T-helper 17 cell (primary cell): ENCODE results near the gene GRIN2A. TPM values are rescaled to one million over a fixed set of nuclear protein-coding genes. Genes with fewer than 3 reads are reported as not detected.

ENCODE experiments used
- ATAC-seq: fragments of 150-1000 bp; cut with Tn5 transposase; 2 replicates; pipeline ENCODE4 v1.10.0; 2021; ENCODE audit warnings: mild to moderate bottlenecking, moderate library complexity
- DNase-seq, 3 donors: peaks; one replicate each; pipeline versions ENCODE4 v3.0.0 to v3.0.0-alpha.2; 2020 to 2021
- H3K9me3 ChIP-seq: one replicate; pipeline ENCODE4 v1.7.0; 2013; ENCODE audit warnings: low read length, mild to moderate bottlenecking; ENCODE audit not compliant: control insufficient read depth, poor library complexity, severe bottlenecking
- H3K27ac Mint-ChIP-seq: one replicate; pipeline ENCODE4 v1.8.0; 2022; ENCODE audit warnings: mild to moderate bottlenecking, moderate library complexity, mixed read lengths
- H3K27me3 Mint-ChIP-seq: one replicate; pipeline ENCODE4 v1.8.0; 2022; ENCODE audit warnings: mixed read lengths
- H3K36me3 Mint-ChIP-seq: one replicate; pipeline ENCODE4 v1.8.0; 2022; ENCODE audit warnings: low read depth, mixed read lengths
- H3K4me1 Mint-ChIP-seq: one replicate; pipeline ENCODE4 v1.8.0; 2022; ENCODE audit warnings: mild to moderate bottlenecking, mixed read lengths
- H3K4me3 Mint-ChIP-seq: one replicate; pipeline ENCODE4 v1.8.0; 2022; ENCODE audit warnings: mild to moderate bottlenecking, moderate library complexity, mixed read lengths
- total RNA-seq, 4 donors: library from RNA in 2 of 4; stranded (reverse) in 2 of 4; gene quantifications; one replicate each; pipeline ENCODE4 v1.2.3 and lab custom pipeline; 2022 to 2026

GRIN2A gene
- total RNA-seq, 2 donors from 2014 or later = not detected

DNA sequence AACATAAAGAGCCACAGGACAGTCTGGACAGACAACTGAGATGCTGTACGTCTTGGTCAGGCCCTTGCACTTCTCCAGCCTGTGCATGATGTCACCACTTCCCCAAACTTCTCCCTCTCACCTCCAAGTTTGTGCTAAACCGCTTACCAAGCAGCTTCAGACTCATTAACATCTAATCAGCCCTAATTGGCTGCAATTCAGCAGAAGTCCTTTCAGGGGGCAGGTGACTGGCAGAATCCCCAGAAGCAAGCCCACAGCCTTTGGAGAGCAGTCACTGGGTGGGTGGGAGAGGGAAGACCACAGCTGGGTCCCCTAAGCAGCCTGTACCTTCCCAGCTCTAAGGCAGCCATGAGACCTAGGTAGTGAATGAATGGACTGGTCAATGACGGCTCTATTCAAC lies 161.4 kb downstream of the GRIN2A start:
- no peaks in the 10 kb centered on the region for H3K27me3 Mint-ChIP-seq
- no peaks in the 10 kb centered on the region for H3K4me1 Mint-ChIP-seq
- DNase-seq (no peak), ATAC-seq (no peak)
- no peaks in the 10 kb centered on the region for H3K9me3 ChIP-seq
- no peak overlapping the region for H3K4me3 Mint-ChIP-seq
- no peak overlapping the region for H3K27ac Mint-ChIP-seq
- H3K36me3 Mint-ChIP-seq = no peaks in the 10 kb centered on the region

DNA sequence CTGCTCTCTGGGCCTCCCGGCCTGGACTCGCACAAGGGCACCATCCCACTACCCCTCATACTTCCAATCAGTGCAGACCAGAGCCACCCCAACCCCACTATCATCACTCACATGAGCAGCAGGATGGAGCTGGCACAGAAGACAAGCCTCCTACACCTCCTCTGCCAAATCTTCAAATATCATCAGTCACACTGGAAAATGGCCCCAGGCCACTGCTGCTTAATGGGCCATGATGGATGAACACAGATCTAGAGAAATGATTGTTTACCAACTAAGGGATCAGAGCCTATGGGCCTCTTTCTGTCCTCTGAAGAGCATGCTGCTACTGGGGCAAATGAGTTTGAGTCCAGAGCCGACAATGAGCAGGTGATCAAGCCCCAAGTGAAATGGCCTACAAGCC lies 165.5 kb downstream of the GRIN2A start:
- H3K9me3 ChIP-seq = no peaks in the 10 kb centered on the region
- Mint-ChIP-seq H3K27me3 (no peaks in the 10 kb centered on the region), H3K36me3 (no peaks in the 10 kb centered on the region), H3K4me3 (no peak overlapping the region), H3K27ac (no peak overlapping the region), H3K4me1 (no peaks in the 10 kb centered on the region)
- ATAC-seq = no peak
- DNase-seq = no peak

DNA sequence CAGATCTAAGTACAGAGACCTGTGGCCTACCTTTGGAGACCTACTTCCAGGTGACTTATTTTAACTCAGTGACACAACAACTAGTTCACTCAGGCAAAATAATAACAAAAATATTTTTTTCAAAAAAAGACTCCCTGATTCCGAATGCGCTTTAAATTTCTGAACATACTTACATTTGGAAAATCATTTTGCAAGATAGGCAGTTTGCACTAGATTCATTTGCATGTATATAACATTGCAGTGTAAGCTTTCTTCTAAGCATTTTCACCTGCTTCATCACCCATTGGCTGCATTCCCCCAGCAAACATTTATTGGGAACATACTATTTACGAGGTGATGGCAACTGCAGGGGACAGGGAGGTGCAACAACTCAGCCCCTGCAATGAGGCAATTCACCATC lies 166.8 kb downstream of the GRIN2A start:
- no peaks in the 10 kb centered on the region for H3K4me1 Mint-ChIP-seq
- H3K27ac Mint-ChIP-seq = no peak overlapping the region
- no peak overlapping the region for H3K4me3 Mint-ChIP-seq
- no peaks in the 10 kb centered on the region for H3K36me3 Mint-ChIP-seq
- H3K27me3 Mint-ChIP-seq = no peaks in the 10 kb centered on the region
- DNase-seq (no peak), ATAC-seq (no peak)
- no peaks in the 10 kb centered on the region for H3K9me3 ChIP-seq

DNA sequence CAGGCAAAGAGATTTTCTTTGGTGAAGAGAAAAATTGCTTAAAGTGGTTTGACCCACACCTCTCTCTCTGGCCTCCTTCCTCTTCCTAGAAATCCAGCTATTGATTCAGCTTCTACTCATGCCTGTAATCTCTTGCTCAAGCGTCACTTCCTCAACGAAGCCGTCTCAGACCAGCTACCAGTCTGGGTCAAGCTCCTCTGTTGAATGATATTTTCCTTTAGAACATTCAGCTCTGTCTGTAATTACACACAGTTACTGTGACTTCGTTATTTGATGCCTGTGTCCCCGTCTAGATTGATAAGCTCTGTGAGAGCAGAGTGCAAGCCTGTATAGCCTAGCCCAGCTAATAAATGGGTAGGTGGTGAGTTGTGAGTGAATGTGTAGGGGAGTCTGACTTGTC lies 168.5 kb downstream of the GRIN2A start:
- Mint-ChIP-seq H3K27ac (no peak overlapping the region), H3K4me1 (no peaks in the 10 kb centered on the region)

DNA sequence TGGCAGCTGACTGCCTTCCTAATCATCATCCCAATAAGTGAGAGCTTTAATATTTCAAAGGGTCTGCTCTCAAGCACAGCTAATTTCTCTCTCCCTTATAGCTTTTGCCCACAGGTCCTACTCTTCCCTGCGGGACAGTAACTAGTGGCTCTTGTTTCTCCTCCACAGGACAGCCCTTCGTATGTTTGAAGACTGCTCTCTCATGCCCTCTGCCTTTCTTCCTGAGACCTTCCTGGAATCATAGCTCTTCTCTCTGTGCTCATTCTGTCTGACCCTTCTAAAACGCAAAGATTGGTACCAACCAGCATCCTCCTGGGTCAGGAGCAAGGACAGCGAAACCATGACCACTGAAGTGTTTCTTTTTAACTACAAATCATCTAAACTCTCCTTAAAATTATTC lies 168.9 kb downstream of the GRIN2A start:
- H3K9me3 ChIP-seq = no peaks in the 10 kb centered on the region

More for the DNA sequence above, 168.5 kb downstream of the GRIN2A start:
- no peaks in the 10 kb centered on the region for H3K27me3 Mint-ChIP-seq
- H3K9me3 ChIP-seq = no peaks in the 10 kb centered on the region
- no peaks in the 10 kb centered on the region for H3K36me3 Mint-ChIP-seq
- no peak overlapping the region for H3K4me3 Mint-ChIP-seq
- no peak for ATAC-seq
- DNase-seq = no peak

DNA sequence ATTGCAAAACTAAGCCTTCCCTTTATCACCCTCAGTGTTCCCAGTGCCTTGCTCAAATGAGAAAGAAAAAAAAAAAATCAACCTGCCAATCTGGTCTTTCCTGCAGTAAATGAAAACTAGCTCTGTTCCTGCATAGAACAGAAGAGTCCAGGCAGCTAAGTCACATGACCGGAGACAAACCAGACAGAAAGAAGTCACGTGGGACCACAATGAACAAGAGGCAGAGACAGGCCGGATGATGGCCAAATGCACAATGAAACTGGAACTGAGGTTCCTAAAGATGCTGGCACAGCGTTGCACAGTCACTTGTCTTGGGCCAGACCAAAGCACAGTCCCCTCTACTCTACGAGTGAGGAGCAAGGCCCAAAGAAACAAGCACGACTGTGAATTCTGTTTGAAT lies 172.5 kb downstream of the GRIN2A start:
- Mint-ChIP-seq H3K4me1 (no peaks in the 10 kb centered on the region), H3K36me3 (no peaks in the 10 kb centered on the region), H3K4me3 (no peak overlapping the region), H3K27ac (no peak overlapping the region), H3K27me3 (no peaks in the 10 kb centered on the region)
- H3K9me3 ChIP-seq = no peaks in the 10 kb centered on the region
- no peak for DNase-seq
- ATAC-seq = no peak

More for the DNA sequence above, 168.9 kb downstream of the GRIN2A start:
- no peak overlapping the region for H3K27ac Mint-ChIP-seq
- DNase-seq (no peak), ATAC-seq (no peak)
- no peaks in the 10 kb centered on the region for H3K36me3 Mint-ChIP-seq
- H3K4me3 Mint-ChIP-seq = no peak overlapping the region
- H3K4me1 Mint-ChIP-seq = no peaks in the 10 kb centered on the region
- H3K27me3 Mint-ChIP-seq = no peaks in the 10 kb centered on the region

DNA sequence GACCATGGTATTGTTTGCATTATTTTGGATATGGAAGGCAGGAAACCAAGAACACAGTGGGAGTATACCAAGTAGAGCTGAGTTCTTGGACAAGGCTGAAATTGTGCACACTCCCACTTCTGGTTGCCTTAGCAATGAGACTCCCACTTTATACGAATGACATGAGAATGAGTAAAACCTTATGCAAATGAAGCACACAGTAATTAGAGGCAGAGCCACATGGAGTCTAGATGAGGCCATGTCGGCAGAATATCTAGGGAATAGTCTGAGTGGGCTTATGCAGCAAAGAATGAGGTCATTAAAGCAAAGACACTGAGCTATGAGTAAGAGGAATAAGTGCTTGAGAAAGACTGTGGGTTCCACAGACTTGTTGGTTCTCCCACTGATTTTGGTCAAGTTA lies 178.7 kb downstream of the GRIN2A start:
- no peak overlapping the region for H3K4me3 Mint-ChIP-seq
- H3K36me3 Mint-ChIP-seq = no peaks in the 10 kb centered on the region

DNA sequence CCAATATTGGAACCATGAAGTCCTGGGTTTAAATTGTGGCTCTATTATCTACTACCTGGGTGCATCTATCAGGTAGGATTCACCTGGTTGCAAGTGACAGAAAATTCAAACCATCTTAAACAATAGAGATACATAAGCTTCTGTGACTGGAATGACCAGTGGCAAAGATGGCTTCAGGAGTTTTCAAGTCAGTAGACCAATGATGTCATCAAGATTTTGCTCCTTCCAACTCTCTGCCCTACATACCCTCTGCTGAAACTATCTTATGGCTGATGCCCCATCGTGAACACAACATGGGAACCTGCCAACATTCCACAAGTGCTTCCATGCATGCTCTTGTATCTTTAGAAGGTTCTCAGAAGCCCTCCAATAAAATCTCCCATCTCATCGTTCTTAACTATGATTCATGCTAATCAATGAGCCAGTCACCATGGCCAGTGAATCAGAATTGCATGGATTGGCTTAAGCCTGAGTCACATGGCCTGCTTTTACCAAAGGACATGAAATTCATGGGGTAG lies 180.9 kb downstream of the GRIN2A start:
- ATAC-seq (no peak), DNase-seq (no peak)
- no peaks in the 10 kb centered on the region for H3K9me3 ChIP-seq
- no peak overlapping the region for H3K27ac Mint-ChIP-seq
- no peaks in the 10 kb centered on the region for H3K27me3 Mint-ChIP-seq
- no peaks in the 10 kb centered on the region for H3K36me3 Mint-ChIP-seq
- H3K4me1 Mint-ChIP-seq = no peaks in the 10 kb centered on the region
- no peak overlapping the region for H3K4me3 Mint-ChIP-seq

More for the DNA sequence above, 178.7 kb downstream of the GRIN2A start:
- H3K9me3 ChIP-seq = no peaks in the 10 kb centered on the region
- Mint-ChIP-seq H3K27ac (no peak overlapping the region), H3K4me1 (no peaks in the 10 kb centered on the region), H3K27me3 (no peaks in the 10 kb centered on the region)
- DNase-seq (no peak), ATAC-seq (no peak)

DNA sequence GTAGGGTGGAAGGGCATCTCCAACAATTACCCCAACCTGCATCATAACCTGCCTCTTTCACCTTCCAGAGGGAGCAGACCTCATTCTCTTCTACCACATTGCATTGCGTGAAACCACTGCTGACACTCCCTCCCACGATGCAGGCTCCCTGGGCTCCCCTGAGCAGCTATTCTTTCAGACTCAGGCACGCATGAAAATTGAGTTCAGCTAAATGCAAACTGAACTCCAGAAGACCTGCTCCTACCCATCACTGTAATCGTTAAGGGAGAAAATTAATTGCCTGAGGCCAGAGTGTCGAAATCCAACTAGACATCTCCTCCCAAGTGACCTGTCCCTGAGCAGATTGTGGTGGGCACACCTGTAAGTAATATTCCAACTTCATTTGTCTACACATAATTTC lies 186.0 kb downstream of the GRIN2A start:
- no peak for DNase-seq
- no peak for ATAC-seq
- H3K27ac Mint-ChIP-seq = no peak overlapping the region

DNA sequence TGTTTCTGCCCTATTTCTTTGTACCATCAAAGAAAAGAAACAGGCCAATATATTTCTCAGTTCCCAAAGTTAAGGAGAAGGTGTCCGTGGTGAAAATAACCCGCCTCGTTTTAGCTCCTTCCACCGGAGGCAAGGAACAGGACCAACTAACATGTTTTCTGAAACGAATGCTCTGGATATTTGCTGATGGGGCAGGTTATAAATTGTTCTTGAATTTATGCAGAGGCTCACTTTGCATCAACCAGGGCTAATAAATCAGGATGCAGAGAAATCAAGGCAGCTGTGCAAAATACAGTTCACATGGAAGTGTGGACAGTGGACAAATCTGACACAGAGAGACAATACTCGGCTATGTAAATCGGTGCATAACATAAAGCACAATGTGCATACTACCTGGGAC lies 189.8 kb downstream of the GRIN2A start:
- Mint-ChIP-seq H3K4me3 (no peak overlapping the region), H3K27me3 (no peaks in the 10 kb centered on the region), H3K4me1 (no peaks in the 10 kb centered on the region), H3K36me3 (no peaks in the 10 kb centered on the region), H3K27ac (no peak overlapping the region)
- ATAC-seq (no peak), DNase-seq (no peak)
- H3K9me3 ChIP-seq = no peaks in the 10 kb centered on the region

More for the DNA sequence above, 186.0 kb downstream of the GRIN2A start:
- no peak overlapping the region for H3K4me3 Mint-ChIP-seq
- H3K9me3 ChIP-seq = no peaks in the 10 kb centered on the region
- no peaks in the 10 kb centered on the region for H3K27me3 Mint-ChIP-seq
- H3K36me3 Mint-ChIP-seq = no peaks in the 10 kb centered on the region
- H3K4me1 Mint-ChIP-seq = no peaks in the 10 kb centered on the region

DNA sequence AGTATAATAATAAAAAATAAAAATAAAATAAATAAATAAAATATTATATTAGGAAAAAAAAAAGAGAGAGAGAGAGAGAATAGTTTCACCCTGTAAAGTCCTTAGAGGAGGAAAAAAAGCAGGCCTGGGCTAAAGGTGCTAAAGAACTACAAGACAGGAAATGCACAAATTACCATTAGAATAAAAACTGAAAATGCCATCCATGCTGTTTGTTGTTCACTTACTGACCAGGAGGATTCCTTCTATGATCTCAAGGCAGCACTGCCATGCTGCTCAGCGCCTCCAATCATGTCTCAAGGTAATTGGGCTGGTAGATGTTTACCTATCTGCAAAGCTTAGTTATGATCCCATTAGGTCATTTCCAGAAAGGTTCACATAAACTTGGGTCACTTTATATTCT lies 201.2 kb downstream of the GRIN2A start:
- Mint-ChIP-seq H3K4me3 (no peak overlapping the region), H3K36me3 (no peaks in the 10 kb centered on the region), H3K27ac (no peak overlapping the region), H3K27me3 (no peaks in the 10 kb centered on the region), H3K4me1 (no peaks in the 10 kb centered on the region)
- no peak for ATAC-seq
- DNase-seq = no peak
- no peaks in the 10 kb centered on the region for H3K9me3 ChIP-seq

DNA sequence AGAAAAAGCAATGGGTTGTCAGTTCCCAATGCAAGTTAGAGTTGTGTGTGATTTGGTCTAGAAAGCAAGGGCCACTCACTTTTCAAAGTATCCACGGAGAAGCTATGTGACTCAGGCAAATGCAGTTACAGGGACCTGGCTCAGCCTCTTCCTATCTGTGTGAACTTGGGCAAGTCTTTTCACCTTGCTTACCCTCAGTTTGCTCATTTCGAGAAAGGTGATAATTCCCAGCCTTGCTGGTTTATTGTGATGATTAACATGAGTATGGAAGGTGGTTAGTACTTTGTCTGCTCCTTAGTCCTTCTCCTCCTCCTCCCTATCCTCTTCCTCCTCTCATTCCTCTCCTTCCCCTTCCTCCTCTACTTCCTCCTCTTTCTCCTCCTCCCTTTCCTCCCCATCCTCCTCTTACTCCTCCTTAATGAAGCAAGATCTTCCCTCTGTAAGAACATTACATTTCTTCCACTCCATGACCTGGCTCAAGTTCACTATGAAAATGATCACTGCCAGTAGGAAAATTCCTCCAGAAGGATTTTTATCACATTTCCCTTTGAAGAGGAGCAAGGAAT lies 204.0 kb downstream of the GRIN2A start:
- H3K9me3 ChIP-seq = no peaks in the 10 kb centered on the region
- Mint-ChIP-seq H3K36me3 (no peaks in the 10 kb centered on the region), H3K27ac (no peak overlapping the region), H3K4me1 (no peaks in the 10 kb centered on the region), H3K4me3 (no peak overlapping the region), H3K27me3 (no peaks in the 10 kb centered on the region)
- ATAC-seq = no peak
- DNase-seq = no peak

DNA sequence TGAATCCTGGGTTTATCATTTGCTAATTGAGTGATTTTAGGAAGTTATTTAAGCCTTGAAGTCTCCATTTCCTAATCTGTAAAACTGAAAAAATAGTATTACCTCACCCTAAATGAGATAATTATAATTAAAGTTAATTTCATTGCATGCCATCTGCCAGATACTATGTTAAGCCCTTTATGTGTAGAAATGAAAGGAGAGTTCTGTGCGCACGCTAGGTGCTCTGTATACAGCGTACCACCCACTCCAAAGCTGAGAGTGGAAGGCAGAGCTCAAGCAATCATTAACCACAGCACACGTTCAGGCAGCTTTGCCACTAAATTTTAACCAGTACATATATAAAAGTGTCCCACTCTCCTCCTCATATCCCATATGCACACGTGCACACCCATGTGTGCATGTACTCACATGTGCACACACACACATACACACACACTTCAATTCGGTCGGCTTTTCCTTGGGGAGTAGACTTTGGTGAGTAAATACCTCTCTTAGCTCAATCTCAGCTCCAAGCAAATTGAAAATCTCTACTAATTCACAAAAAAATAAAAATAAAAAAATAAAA lies 204.8 kb downstream of the GRIN2A start:
- no peaks in the 10 kb centered on the region for H3K9me3 ChIP-seq
- Mint-ChIP-seq H3K27ac (no peak overlapping the region), H3K27me3 (no peaks in the 10 kb centered on the region), H3K4me1 (no peaks in the 10 kb centered on the region), H3K36me3 (no peaks in the 10 kb centered on the region), H3K4me3 (no peak overlapping the region)
- DNase-seq = no peak
- no peak for ATAC-seq

DNA sequence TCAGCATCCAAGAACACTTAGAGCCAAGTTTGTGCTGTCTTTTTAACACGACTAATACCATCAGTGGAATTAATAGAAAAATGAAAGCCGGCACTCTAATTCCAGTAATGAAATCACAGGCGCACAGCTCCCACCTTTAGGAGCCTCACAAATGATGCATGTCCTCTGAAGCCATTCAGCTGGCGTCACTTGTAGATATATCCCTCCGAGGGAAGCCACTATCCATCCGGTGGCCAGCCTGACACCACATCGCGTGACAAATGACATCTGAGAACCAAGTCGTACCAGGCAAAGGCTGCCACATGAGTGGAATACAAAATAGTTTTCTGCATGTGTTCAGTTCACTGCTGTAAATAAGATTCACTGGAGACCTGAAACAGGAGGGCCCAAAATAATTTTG lies 205.6 kb downstream of the GRIN2A start:
- DNase-seq (no peak), ATAC-seq (no peak)
- no peaks in the 10 kb centered on the region for H3K9me3 ChIP-seq
- no peaks in the 10 kb centered on the region for H3K27me3 Mint-ChIP-seq
- H3K4me3 Mint-ChIP-seq = no peak overlapping the region
- no peaks in the 10 kb centered on the region for H3K36me3 Mint-ChIP-seq
- no peak overlapping the region for H3K27ac Mint-ChIP-seq
- H3K4me1 Mint-ChIP-seq = no peaks in the 10 kb centered on the region
